AG04449 (cell line): ENCODE results near the gene SIGLEC5.
A peak's percentile ranks its signal among the peaks of the same experiment; 100 is the strongest.

Source experiments
- CTCF ChIA-PET: fragments of 350-600 bp; formaldehyde crosslinking; extraction: SDS; loops from one replicate; lab custom pipeline; 2021; ENCODE audit warnings: antibody characterized with exemption; lab: Yijun Ruan, JAX
- POLR2A ChIA-PET: fragments of 400-600, 350-600 bp; formaldehyde crosslinking; extraction: SDS; loops from one replicate; lab custom pipeline; 2020; ENCODE audit warnings: antibody characterized with exemption, inconsistent platforms; lab: Yijun Ruan, JAX
- DNase-seq: peaks from one replicate; pipeline ENCODE4 v3.0.0-alpha.2; 2010; ENCODE audit warnings: low read depth, low spot score
- H3K4me3 ChIP-seq: 2 replicates; pipeline ENCODE4 v1.5.1; 2011; ENCODE audit warnings: low read depth, mild to moderate bottlenecking, control low read depth, low read length
- TF ChIP-seq, protein P1 (sequence below): IDR thresholded peaks from one replicate; pipeline ENCODE4 v1.5.1; 2011; ENCODE audit warnings: mild to moderate bottlenecking, moderate library complexity, low read length, control low read depth, inconsistent platforms; ENCODE audit not compliant: insufficient read depth; ENCODE audit errors: missing control alignments

SIGLEC5 gene

DNA sequence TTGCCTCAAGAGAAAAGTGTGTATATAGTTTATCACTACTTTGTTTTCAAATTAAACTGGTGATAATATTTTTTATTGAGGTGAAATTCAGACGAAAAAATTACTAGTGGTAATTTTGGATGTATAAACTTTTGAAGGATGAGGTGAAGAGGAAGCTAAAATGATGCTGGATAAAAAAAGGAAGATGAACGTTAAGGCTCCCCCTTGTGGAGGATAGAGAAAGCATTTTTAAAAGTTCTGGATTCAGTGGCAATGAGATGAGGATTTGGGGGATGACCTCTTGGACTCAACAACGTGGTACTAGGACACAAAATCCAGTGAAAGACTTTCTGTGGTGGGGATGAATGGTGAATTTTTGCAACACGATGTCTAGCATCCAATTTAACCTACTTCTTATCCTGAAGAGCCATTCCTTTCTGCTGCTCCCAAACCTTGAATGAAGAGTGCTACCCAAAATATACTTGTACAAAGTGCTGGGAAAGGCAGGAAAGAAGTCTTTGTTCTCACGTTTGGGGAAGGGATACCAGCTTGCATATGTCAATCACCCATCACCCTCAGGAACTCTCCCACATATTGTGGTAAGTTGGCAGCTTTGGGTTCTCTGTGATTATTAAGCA, 7.3 kb upstream of the SIGLEC5 start:
- ChIA-PET CTCF (interaction anchor here (1.6 to 1.7 kb wide), 2 partner anchors 140 to 164 kb away, joined by 3 to 5 read pairs; no protein-coding TSS in a partner anchor), POLR2A (no interaction called here)
- DNase-seq: no peak

DNA sequence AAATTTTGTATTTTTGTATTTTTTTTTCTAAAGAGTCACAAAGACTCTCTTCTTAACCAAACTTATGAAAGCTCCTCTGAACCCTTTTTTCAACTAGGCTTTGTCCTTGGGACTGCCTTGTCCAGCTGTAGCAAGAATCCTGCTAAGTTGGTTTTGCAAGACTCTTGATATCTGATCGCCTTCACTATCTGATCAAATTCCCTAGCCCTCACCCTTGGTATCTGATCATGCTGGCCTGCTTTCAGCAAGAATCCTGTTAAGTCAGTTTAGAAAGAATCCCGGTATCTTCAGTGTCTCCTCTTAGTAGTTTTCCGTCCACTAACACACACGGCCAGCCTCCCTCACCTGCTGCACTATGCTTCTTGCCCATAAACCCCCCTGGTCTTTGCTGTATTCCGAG, 1.9 kb upstream of the SIGLEC5 start:
- DNase-seq: no peak
- ChIA-PET POLR2A (no interaction called here), CTCF (no interaction called here)
- TF ChIP-seq, protein P1, sequence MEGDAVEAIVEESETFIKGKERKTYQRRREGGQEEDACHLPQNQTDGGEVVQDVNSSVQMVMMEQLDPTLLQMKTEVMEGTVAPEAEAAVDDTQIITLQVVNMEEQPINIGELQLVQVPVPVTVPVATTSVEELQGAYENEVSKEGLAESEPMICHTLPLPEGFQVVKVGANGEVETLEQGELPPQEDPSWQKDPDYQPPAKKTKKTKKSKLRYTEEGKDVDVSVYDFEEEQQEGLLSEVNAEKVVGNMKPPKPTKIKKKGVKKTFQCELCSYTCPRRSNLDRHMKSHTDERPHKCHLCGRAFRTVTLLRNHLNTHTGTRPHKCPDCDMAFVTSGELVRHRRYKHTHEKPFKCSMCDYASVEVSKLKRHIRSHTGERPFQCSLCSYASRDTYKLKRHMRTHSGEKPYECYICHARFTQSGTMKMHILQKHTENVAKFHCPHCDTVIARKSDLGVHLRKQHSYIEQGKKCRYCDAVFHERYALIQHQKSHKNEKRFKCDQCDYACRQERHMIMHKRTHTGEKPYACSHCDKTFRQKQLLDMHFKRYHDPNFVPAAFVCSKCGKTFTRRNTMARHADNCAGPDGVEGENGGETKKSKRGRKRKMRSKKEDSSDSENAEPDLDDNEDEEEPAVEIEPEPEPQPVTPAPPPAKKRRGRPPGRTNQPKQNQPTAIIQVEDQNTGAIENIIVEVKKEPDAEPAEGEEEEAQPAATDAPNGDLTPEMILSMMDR: no peak
- no peak overlapping the region for H3K4me3 ChIP-seq

More for the DNA sequence above, 7.3 kb upstream of the SIGLEC5 start:
- TF ChIP-seq, protein P1: peak; percentile 11
- H3K4me3 ChIP-seq: no peak overlapping the region

DNA sequence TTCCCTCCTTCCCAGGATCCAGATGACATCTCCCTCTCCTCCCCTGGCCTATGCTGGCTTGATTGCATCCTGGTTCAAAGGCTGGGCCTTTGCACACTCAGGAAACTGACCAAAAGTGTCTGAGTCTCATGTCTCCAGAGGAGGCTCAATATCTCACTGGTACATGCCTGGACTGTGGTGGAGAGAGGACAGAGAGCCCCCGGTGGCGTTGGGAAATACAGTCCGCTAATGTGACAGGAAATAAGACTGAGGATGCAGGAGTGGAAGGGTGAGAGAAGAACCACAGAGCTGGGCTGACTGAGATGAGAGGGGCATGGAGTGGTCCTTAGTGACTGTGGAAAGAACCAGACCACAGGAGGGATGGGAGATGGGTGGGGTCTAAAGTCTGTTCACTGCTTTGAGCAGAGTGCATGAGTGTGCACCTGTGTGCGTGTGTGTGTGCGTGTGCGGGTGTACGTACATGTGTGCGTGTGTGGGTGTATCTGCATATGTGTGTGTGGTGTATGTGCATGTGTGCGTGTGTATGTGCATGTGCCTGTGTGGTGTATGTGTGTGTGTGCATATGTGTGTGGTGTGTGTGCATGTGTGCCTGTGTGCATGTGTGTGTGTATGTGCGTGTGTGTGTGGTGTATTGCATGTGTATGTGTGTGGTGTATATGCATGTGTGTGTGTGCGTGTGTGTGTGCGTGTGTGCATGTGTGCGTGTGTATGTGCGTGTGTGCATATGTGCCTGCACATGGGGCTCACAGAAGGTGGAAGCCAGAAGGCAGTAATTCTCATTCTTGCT, 1.9 kb downstream of the SIGLEC5 start:
- DNase-seq: no peak
- CTCF ChIA-PET: interaction anchor here (1.4 kb wide), 1 partner anchor 33 kb away, joined by 4 read pairs; no protein-coding TSS in a partner anchor
- H3K4me3 ChIP-seq: no peak overlapping the region
- POLR2A ChIA-PET: no interaction called here
- TF ChIP-seq, protein P1: no peak

DNA sequence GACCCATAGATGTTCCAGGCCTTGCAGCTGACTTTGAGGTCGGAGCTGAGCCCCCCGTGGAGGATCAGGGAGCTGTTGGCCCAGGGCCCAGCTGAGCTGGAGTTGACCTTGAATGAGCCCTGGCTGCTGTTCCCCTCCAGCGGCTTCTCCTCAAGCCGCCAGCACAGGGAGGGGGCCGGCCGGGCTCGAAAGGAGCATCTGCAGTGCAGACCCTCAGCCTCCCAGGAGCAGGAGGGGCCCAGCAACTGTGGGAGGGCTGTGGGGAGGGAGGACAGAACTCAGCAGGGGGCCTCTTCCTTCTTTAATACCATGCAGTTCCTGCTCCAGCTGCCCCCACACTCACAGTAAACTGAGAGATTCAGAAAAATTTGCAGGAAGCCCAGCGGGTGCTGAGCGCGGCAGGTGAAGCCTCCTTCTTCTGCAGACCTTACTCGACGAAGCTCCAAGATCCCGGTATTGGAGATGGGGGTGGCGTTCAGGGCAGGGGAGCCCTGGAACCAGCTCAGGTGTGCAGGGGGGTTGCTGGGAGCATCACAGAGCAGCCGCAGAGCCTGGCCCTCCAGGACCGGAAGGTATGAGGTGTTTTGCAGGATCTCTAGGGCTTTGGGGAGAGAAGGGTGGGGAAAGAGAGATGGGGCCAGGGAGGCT, 2.6 kb downstream of the SIGLEC5 start:
- DNase-seq: no peak
- no peak overlapping the region for H3K4me3 ChIP-seq
- TF ChIP-seq, protein P1: no peak
- POLR2A ChIA-PET: no interaction called here
- CTCF ChIA-PET: interaction anchor here (1.4 kb wide), 1 partner anchor 34 kb away, joined by 4 read pairs; no protein-coding TSS in a partner anchor

DNA sequence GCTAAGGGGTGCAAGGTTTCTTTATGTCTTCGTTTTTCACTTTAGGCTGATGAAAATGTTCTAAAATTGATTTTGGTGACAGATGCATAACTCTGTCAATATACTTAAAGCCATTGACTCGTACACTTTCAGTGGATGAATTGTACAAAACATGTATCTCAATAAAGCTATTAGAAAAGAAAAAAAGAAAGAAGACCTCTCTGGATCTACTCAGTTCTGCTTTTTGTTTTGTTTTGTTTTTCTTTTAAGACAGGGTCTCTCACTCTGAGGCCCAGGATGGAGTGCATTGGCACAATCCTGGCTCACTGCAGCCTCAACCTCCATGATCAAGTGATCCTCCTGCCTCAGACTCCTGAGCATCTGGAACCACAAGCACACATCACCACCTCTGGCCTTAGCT, 3.5 kb downstream of the SIGLEC5 start:
- POLR2A ChIA-PET: no interaction called here
- CTCF ChIA-PET: interaction anchor here (1.4 kb wide), 1 partner anchor 34 kb away, joined by 4 read pairs; no protein-coding TSS in a partner anchor
- no peak overlapping the region for H3K4me3 ChIP-seq
- no peak for DNase-seq
- TF ChIP-seq, protein P1: no peak
